ENCODE data around the gene RYK.
"Not testable (repeated sequence)": the region's sequence is repeated elsewhere in the genome, so short reads cannot be mapped to it uniquely, and the experiment has no call there.

Gene RYK

GRCh38 chr3:134276086-134276485 is 25.4 kb upstream of the RYK start:
- no peak for DNase-seq (ENCODE audit: low spot score in 2 of 2)
- no peak for ATAC-seq
- Mint-ChIP-seq H3K4me3 (no peak overlapping the region), H3K27ac (no peak overlapping the region), H3K4me1 (no peaks in the 10 kb centered on the region), H3K36me3 (no peaks in the 10 kb centered on the region), H3K9me3 (no peaks in the 10 kb centered on the region)

GRCh38 chr3:134275110-134275509 is 24.5 kb upstream of the RYK start:
- not testable (repeated sequence) for H3K9me3 Mint-ChIP-seq; H3K36me3 Mint-ChIP-seq; ATAC-seq; H3K27ac Mint-ChIP-seq; H3K4me1 Mint-ChIP-seq; DNase-seq (ENCODE audit: low spot score in 2 of 2); H3K4me3 Mint-ChIP-seq

GRCh38 chr3:134274571-134274970 is 23.9 kb upstream of the RYK start:
- H3K27ac Mint-ChIP-seq: no peak overlapping the region
- H3K4me1 Mint-ChIP-seq: no peaks in the 10 kb centered on the region
- ATAC-seq (no peak), DNase-seq (ENCODE audit: low spot score in 2 of 2) (no peak)
- no peaks in the 10 kb centered on the region for H3K9me3 Mint-ChIP-seq
- H3K4me3 Mint-ChIP-seq: no peak overlapping the region
- H3K36me3 Mint-ChIP-seq: no peaks in the 10 kb centered on the region

DNA sequence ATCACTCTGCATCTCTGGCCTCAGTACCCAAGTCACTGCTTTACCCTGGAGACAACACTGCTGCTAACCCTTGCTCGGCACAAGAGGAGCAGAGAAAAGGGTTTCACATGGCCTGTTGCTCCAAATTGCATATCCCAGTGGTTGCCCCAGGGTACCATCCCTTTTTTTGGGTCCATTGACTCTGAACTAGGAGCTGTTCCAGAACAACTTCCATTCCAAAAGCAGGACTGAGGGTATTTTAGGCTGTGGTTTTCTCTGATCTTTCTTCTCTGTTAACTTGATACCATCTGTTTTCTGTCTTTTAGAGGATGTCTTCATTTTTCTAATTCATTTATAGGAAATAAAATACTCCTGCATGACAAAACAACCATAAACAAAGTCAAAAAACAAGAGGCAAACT is 17.3 kb upstream of the RYK start:
- no peaks in the 10 kb centered on the region for H3K9me3 Mint-ChIP-seq
- ATAC-seq (no peak), DNase-seq (ENCODE audit: low spot score in 2 of 2) (no peak)
- H3K27ac Mint-ChIP-seq: no peak overlapping the region
- no peak overlapping the region for H3K4me3 Mint-ChIP-seq
- no peaks in the 10 kb centered on the region for H3K4me1 Mint-ChIP-seq
- no peaks in the 10 kb centered on the region for H3K36me3 Mint-ChIP-seq

GRCh38 chr3:134260987-134261386 is 10.3 kb upstream of the RYK start:
- DNase-seq (ENCODE audit: low spot score in 2 of 2) (no peak), ATAC-seq (no peak)
- H3K4me3 Mint-ChIP-seq: no peak overlapping the region
- H3K9me3 Mint-ChIP-seq: no peaks in the 10 kb centered on the region
- H3K27ac Mint-ChIP-seq: no peak overlapping the region
- H3K4me1 Mint-ChIP-seq: peaks cover 11% of the 10 kb centered on the region
- H3K36me3 Mint-ChIP-seq: no peaks in the 10 kb centered on the region

- peaks cover 19% of the 10 kb centered on the region for H3K4me1 Mint-ChIP-seq
- ATAC-seq (no peak), DNase-seq (ENCODE audit: low spot score in 2 of 2) (no peak)
- H3K4me3 Mint-ChIP-seq: no peak overlapping the region
- H3K27ac Mint-ChIP-seq: no peak overlapping the region
- H3K36me3 Mint-ChIP-seq: no peaks in the 10 kb centered on the region
- H3K9me3 Mint-ChIP-seq: no peaks in the 10 kb centered on the region
Observed at GRCh38 chr3:134258761-134259347, 8.2 kb upstream of the RYK start.

GRCh38 chr3:134255404-134255803 is 4.7 kb upstream of the RYK start:
- Mint-ChIP-seq H3K9me3 (no peaks in the 10 kb centered on the region), H3K4me3 (no peak overlapping the region), H3K27ac (no peak overlapping the region), H3K4me1 (peaks cover 19% of the 10 kb centered on the region), H3K36me3 (no peaks in the 10 kb centered on the region)
- ATAC-seq (no peak), DNase-seq (ENCODE audit: low spot score in 2 of 2) (no peak)

GRCh38 chr3:134253475-134254226 is 3.0 kb upstream of the RYK start:
- Mint-ChIP-seq H3K36me3 (no peaks in the 10 kb centered on the region), H3K4me1 (peaks cover 30% of the 10 kb centered on the region), H3K27ac (no peak overlapping the region), H3K4me3 (no peak overlapping the region), H3K9me3 (no peaks in the 10 kb centered on the region)
- ATAC-seq (no peak), DNase-seq (ENCODE audit: low spot score in 2 of 2) (no peak)

- Mint-ChIP-seq H3K4me3 (no peak overlapping the region), H3K27ac (no peak overlapping the region), H3K9me3 (no peaks in the 10 kb centered on the region), H3K36me3 (no peaks in the 10 kb centered on the region), H3K4me1 (peaks cover 36% of the 10 kb centered on the region)
- DNase-seq (ENCODE audit: low spot score in 2 of 2) (no peak), ATAC-seq (no peak)
Observed at GRCh38 chr3:134252766-134253165, 2.1 kb upstream of the RYK start.

DNA sequence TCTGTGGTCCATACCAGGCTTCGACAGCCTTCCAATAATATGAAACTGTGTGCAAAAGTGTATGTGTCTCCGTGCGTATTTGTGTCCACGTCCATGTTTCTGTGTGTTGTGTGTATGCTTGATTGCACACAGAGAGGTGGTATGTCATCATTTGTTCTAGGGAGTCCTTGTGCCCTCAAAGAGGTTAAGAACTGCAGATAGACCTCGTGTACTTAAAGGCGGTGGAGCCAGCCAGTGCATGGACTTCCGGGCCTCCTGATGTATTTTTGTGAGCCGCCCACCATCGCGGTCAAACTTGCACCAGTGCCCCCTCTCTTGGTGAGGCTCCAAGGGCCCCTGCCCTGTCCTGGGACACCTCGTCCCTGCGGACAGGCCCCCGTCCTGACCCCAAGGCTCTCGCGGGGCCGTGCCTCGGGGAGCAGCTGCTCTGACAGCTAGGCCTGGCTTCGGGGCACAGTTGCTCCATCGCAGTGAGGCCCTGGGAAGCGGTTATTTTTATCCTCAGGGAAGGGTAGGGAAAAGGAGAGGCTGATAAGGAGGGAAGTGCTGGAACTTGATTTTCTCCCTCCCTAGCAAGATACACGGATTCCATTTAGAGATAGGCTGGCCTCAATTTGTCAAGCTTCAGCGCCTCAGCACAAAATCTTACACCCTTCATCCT is 1.2 kb upstream of the RYK start:
- no peaks in the 10 kb centered on the region for H3K36me3 Mint-ChIP-seq
- no peak for ATAC-seq
- no peak overlapping the region for H3K27ac Mint-ChIP-seq
- H3K9me3 Mint-ChIP-seq: no peaks in the 10 kb centered on the region
- DNase-seq (ENCODE audit: low spot score in 2 of 2): no peak
- peaks cover 38% of the 10 kb centered on the region for H3K4me1 Mint-ChIP-seq
- H3K4me3 Mint-ChIP-seq: peak overlapping the region; percentile 71

DNA sequence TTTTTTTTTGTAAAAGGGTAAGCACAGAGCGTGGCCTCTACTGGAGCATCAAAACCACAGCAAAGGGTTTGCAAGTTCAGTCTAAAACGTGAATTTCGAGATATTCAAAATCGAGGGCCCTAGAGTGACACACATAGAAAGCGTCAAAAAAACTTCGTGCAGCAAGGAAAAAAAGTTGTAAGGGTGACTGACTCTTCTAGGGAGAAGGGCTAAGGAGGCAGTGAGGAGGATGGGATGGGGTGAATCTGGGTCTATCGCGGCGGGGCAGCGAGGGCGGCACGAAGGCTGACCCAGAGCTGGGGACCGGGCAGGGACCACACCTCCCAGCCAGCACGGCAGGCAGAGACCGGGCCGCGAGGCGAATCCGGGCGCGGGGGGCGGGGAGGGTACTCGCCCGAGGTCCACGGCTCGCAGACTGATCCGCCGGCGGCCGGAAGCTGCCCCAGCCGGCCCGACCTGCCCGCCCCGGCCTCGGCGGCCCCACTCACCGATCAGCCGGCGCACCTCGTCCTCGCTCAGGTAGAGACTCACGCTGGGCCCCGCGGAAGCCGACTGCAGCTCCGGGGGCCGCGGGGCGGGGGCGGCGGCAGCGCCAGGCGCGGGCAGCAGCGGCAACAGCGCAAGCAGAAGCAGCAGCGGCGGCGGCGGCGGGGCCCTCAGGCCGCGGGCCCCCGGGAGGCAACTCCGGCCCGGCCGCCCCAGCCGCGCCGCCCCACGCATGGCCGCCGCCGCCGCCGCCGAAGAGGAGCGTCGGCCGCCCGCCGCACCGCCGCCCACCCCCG is 533 bp downstream of the RYK start:
- DNase-seq (ENCODE audit: low spot score in 2 of 2): peak; percentile 34 to 76
- peak overlapping the region; percentile 71 for H3K4me3 Mint-ChIP-seq
- no peaks in the 10 kb centered on the region for H3K9me3 Mint-ChIP-seq
- H3K27ac Mint-ChIP-seq: peak overlapping the region; percentile 20
- H3K4me1 Mint-ChIP-seq: peaks cover 50% of the 10 kb centered on the region
- no peaks in the 10 kb centered on the region for H3K36me3 Mint-ChIP-seq
- ATAC-seq: peak; percentile 66

- DNase-seq (ENCODE audit: low spot score in 2 of 2) (no peak), ATAC-seq (no peak)
- no peaks in the 10 kb centered on the region for H3K9me3 Mint-ChIP-seq
- H3K27ac Mint-ChIP-seq: peak overlapping the region; percentile 20
- peaks cover 55% of the 10 kb centered on the region for H3K4me1 Mint-ChIP-seq
- no peaks in the 10 kb centered on the region for H3K36me3 Mint-ChIP-seq
- H3K4me3 Mint-ChIP-seq: peak overlapping the region; percentile 71
Observed at GRCh38 chr3:134249296-134249841, 1.3 kb downstream of the RYK start.

GRCh38 chr3:134244921-134245320 is 5.7 kb downstream of the RYK start:
- no peak for ATAC-seq
- no peak for DNase-seq (ENCODE audit: low spot score in 2 of 2)

GRCh38 chr3:134242649-134243617 is 7.7 kb downstream of the RYK start:
- Mint-ChIP-seq H3K4me1 (peaks cover 63% of the 10 kb centered on the region), H3K4me3 (no peak overlapping the region), H3K36me3 (no peaks in the 10 kb centered on the region), H3K9me3 (no peaks in the 10 kb centered on the region), H3K27ac (no peak overlapping the region)
- ATAC-seq: peak; percentile 67
- DNase-seq (ENCODE audit: low spot score in 2 of 2): no peak

More at GRCh38 chr3:134244921-134245320, 5.7 kb downstream of the RYK start:
- Mint-ChIP-seq H3K4me3 (no peak overlapping the region), H3K9me3 (no peaks in the 10 kb centered on the region), H3K27ac (no peak overlapping the region), H3K4me1 (peaks cover 63% of the 10 kb centered on the region), H3K36me3 (no peaks in the 10 kb centered on the region)
